ENCODE data around the gene EPB41L4B. TPM values are rescaled to one million over a fixed set of nuclear protein-coding genes. Genes with fewer than 3 reads are reported as not detected.

Gene EPB41L4B
- total and polyA plus RNA-seq, 2 of the 13 experiments (the other 11 are each of a cell fraction or from before 2014, with no cell fraction given): 17.6 to 22.1 TPM

GRCh38 chr9:109311731-109312130 lies 9.1 kb downstream of the EPB41L4B start (continued):
- TF ChIP-seq, protein P1, sequence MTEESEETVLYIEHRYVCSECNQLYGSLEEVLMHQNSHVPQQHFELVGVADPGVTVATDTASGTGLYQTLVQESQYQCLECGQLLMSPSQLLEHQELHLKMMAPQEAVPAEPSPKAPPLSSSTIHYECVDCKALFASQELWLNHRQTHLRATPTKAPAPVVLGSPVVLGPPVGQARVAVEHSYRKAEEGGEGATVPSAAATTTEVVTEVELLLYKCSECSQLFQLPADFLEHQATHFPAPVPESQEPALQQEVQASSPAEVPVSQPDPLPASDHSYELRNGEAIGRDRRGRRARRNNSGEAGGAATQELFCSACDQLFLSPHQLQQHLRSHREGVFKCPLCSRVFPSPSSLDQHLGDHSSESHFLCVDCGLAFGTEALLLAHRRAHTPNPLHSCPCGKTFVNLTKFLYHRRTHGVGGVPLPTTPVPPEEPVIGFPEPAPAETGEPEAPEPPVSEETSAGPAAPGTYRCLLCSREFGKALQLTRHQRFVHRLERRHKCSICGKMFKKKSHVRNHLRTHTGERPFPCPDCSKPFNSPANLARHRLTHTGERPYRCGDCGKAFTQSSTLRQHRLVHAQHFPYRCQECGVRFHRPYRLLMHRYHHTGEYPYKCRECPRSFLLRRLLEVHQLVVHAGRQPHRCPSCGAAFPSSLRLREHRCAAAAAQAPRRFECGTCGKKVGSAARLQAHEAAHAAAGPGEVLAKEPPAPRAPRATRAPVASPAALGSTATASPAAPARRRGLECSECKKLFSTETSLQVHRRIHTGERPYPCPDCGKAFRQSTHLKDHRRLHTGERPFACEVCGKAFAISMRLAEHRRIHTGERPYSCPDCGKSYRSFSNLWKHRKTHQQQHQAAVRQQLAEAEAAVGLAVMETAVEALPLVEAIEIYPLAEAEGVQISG (CRISPR knock-in tag; IDR thresholded peaks at IDR 0.05): no peak
- TF ChIP-seq, protein P2, sequence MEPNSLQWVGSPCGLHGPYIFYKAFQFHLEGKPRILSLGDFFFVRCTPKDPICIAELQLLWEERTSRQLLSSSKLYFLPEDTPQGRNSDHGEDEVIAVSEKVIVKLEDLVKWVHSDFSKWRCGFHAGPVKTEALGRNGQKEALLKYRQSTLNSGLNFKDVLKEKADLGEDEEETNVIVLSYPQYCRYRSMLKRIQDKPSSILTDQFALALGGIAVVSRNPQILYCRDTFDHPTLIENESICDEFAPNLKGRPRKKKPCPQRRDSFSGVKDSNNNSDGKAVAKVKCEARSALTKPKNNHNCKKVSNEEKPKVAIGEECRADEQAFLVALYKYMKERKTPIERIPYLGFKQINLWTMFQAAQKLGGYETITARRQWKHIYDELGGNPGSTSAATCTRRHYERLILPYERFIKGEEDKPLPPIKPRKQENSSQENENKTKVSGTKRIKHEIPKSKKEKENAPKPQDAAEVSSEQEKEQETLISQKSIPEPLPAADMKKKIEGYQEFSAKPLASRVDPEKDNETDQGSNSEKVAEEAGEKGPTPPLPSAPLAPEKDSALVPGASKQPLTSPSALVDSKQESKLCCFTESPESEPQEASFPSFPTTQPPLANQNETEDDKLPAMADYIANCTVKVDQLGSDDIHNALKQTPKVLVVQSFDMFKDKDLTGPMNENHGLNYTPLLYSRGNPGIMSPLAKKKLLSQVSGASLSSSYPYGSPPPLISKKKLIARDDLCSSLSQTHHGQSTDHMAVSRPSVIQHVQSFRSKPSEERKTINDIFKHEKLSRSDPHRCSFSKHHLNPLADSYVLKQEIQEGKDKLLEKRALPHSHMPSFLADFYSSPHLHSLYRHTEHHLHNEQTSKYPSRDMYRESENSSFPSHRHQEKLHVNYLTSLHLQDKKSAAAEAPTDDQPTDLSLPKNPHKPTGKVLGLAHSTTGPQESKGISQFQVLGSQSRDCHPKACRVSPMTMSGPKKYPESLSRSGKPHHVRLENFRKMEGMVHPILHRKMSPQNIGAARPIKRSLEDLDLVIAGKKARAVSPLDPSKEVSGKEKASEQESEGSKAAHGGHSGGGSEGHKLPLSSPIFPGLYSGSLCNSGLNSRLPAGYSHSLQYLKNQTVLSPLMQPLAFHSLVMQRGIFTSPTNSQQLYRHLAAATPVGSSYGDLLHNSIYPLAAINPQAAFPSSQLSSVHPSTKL (CRISPR knock-in tag; IDR thresholded peaks at IDR 0.05): no peak
- TF ChIP-seq NR2C2 (CRISPR knock-in tag; IDR thresholded peaks at IDR 0.05; ENCODE audit: borderline replicate concordance) (no peak), ZNF383 (CRISPR knock-in tag; IDR thresholded peaks at IDR 0.05; ENCODE audit: borderline replicate concordance) (no peak), FOXM1 (CRISPR knock-in tag; IDR thresholded peaks at IDR 0.05) (no peak)

- POLR2A ChIA-PET: no interaction called here
- no peak overlapping the region for H3K4me2 ChIP-seq (ENCODE audit: low read depth, low read length)
These were observed 9.6 kb downstream of the EPB41L4B start for GRCh38 chr9:109311286-109311685.

More at GRCh38 chr9:109311286-109311685, 9.6 kb downstream of the EPB41L4B start:
- no peak overlapping the region for H2AFZ ChIP-seq (ENCODE audit: low read length)
- BruUV-seq (replicated peaks): no TSS peak
- no peak overlapping the region for H3K9ac ChIP-seq (ENCODE audit: insufficient read depth, low read depth, low read length)
- 94% methylated on average over 3 of the region's 5 CpGs for WGBS (ENCODE audit: low lambda C conversion rate)
- intact Hi-C loops (cut with micrococcal nuclease; ENCODE audit: unreplicated experiment) (no loop called here), in situ Hi-C loops (cut with HindIII; ENCODE audit: extremely low pct_ligation_motif_present, low pct_unique_long_range_greater_than_20kb) (no loop called here)
- H3K4me1 ChIP-seq (ENCODE audit: insufficient read depth, low read length): peaks cover 99% of the 10 kb centered on the region
- FAIRE-seq (no peak), ATAC-seq (no peak), DNase-seq (ENCODE audit: low spot score) (no peak)
- no peaks in the 10 kb centered on the region for H3K36me3 ChIP-seq (replicated peaks in 1 of 2; ENCODE audit: control insufficient read depth in 1 of 2, insufficient read depth in 2 of 2, low read length in 2 of 2)
- CTCF ChIA-PET (ENCODE audit: low intra/inter-chr PET ratio, low total read pairs): no interaction called here
- peaks cover 78% of the 10 kb centered on the region for H3K79me2 ChIP-seq (ENCODE audit: insufficient read depth, low read length)
- H3K4me3 ChIP-seq (replicated peaks in 1 of 3; ENCODE audit: insufficient read depth in 1 of 3, low read depth in 2 of 3, low read length in 3 of 3): no peak overlapping the region
- no peak for TF ChIP-seq HMG20A (CRISPR knock-in tag; IDR thresholded peaks at IDR 0.05; ENCODE audit: borderline replicate concordance)
- no peak for TF ChIP-seq SIX4 (CRISPR knock-in tag; IDR thresholded peaks at IDR 0.05)
- no peak for TF ChIP-seq GTF2F1 (IDR thresholded peaks at IDR 0.05; ENCODE audit: low read length)
- H3K27ac ChIP-seq (ENCODE audit: extremely low read length, insufficient read depth, low read length): no peak overlapping the region
- no peaks in the 10 kb centered on the region for H3K27me3 ChIP-seq (ENCODE audit: control insufficient read depth in 1 of 2, insufficient read depth in 2 of 2, low read length in 2 of 2)
- no peaks in the 10 kb centered on the region for H4K20me1 ChIP-seq (ENCODE audit: insufficient read depth, low read length)
- no peaks in the 10 kb centered on the region for H3K9me3 ChIP-seq (ENCODE audit: low read length)

Measured in HepG2 (cell line).